ENCODE results near the gene CHST15. TPM values are rescaled to one million over a fixed set of nuclear protein-coding genes. Genes with fewer than 3 reads are reported as not detected.

The CHST15 gene
- total RNA-seq, 2 experiments from 2014 or later: 0.05 to 0.12 TPM

DNA sequence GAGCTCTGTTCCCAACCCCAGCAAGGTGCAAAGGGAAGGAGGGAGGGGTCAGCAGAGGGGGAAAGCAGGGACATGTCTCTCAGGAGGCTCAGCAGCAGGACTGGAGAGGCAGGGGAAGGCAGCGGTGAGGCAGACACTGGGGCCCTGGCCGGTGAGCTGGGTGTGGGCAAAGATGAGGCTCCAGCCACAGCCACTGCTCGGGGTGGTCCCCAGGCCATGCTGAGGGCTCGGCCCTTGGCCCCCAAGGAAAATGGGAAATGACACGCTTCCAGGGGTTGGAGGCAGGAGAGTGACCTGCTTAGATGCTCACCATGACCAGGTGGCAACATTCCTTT lies 35.4 kb upstream of the CHST15 start:
- Mint-ChIP-seq H3K27ac (no peak overlapping the region), H3K4me3 (no peak overlapping the region), H3K27me3 (no peaks in the 10 kb centered on the region), H3K4me1 (ENCODE audit: low read depth) (no peaks in the 10 kb centered on the region), H3K9me3 (no peaks in the 10 kb centered on the region), H3K36me3 (no peaks in the 10 kb centered on the region)
- CTCF ChIA-PET: interaction anchor here (0.7 kb wide), 1 partner anchor 134 kb away, joined by 3 read pairs; no protein-coding TSS in a partner anchor
- intact Hi-C loops (cut with micrococcal nuclease): no loop called here
- POLR2A ChIA-PET: no interaction called here
- DNase-seq: no peak

DNA sequence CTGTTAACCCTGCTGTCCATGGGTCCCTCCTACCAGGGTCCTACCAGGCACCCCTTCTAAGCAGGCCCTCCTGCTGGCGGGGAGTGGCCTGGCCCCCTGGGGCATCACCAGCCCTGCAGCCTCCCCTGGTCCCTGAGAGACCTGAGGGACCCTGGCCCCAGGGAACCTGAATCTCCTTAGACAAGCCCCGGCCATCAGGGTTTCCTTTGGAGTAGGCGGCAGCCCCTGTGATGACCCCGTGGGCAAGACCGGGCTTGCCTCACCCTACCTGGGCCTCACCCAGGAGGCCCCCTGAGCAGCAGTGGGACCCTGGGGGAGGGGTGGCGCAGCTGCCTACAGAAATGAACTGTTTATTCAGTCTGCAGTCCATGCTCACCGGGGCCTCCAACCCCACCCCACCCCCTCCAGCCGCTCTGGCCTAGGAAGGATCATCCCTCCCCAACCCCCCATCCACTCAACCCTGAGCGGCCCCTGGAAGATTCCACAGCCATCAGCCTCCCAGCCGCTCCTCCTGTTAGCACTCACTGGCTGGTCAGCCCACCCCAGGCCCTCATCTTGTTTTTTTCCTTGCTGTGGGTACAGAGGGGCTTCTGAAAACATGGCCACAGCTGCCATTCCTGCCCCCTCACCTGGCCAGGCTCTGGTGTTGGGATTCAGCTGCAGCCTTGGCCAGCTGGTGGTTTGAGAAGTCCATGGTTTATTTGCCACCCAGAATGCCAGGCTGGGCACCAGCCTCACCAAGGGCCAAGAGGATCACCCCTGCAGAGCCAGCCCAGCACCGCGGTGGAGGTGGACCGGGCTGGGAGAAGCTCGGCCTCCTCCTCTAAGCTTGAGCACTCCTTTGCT lies 34.8 kb upstream of the CHST15 start:
- Mint-ChIP-seq H3K9me3 (no peaks in the 10 kb centered on the region), H3K27me3 (no peaks in the 10 kb centered on the region), H3K4me1 (ENCODE audit: low read depth) (no peaks in the 10 kb centered on the region), H3K27ac (no peak overlapping the region), H3K4me3 (no peak overlapping the region), H3K36me3 (no peaks in the 10 kb centered on the region)
- CTCF ChIA-PET: interaction anchor here (0.7 kb wide), 1 partner anchor 133 kb away, joined by 3 read pairs; no protein-coding TSS in a partner anchor
- POLR2A ChIA-PET: no interaction called here
- DNase-seq: no peak
- intact Hi-C loops (cut with micrococcal nuclease): no loop called here

DNA sequence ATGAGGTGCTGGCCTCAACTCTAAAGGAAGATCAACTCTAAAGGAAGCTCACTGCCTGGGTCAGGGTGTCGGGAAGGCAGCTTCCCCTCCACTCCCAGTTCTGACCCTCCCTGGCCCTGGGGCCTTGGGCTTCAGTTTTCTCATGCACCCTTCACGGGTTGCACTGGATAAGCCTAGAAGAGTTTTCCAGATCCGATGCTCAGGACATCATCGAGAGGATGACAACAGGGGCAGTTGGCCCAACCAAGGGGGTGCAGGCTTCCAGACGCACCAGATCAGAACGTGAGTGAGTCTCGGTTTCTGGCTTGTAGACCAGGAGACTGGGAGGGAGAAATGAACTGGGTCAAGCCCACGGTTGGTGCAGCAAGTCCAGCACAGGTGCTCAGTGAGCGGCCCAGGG lies 34.2 kb upstream of the CHST15 start:
- H3K27me3 Mint-ChIP-seq: no peaks in the 10 kb centered on the region
- H3K4me3 Mint-ChIP-seq: no peak overlapping the region
- H3K9me3 Mint-ChIP-seq: no peaks in the 10 kb centered on the region
- POLR2A ChIA-PET: no interaction called here
- H3K27ac Mint-ChIP-seq: no peak overlapping the region
- no peaks in the 10 kb centered on the region for H3K4me1 Mint-ChIP-seq (ENCODE audit: low read depth)
- intact Hi-C loops (cut with micrococcal nuclease): no loop called here
- DNase-seq: no peak
- H3K36me3 Mint-ChIP-seq: no peaks in the 10 kb centered on the region
- CTCF ChIA-PET: no interaction called here

DNA sequence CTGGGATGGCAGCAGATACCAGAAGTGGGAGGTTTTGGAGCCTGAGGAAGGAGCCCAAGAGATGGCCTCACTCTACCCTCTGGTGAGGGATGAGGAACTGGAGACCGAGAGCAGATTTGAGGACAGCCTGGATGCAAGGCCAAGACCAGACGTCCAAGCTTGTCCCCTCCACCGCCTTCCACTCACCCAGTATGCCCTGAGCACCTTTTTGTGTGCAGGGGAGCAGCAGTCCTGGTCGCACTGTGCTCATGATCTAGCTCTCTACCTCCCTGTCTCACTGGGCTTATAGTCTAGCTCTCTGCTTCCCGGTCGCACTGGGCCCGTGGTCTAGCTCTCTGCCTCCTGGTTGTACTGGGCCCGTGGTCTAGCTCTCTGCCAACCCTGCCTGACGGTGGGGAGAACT lies 33.6 kb upstream of the CHST15 start:
- no peaks in the 10 kb centered on the region for H3K9me3 Mint-ChIP-seq
- CTCF ChIA-PET: interaction anchor here (1.4 kb wide), 1 partner anchor 132 kb away, joined by 5 read pairs; no protein-coding TSS in a partner anchor
- no peaks in the 10 kb centered on the region for H3K27me3 Mint-ChIP-seq
- no peaks in the 10 kb centered on the region for H3K4me1 Mint-ChIP-seq (ENCODE audit: low read depth)
- H3K27ac Mint-ChIP-seq: no peak overlapping the region
- no peak overlapping the region for H3K4me3 Mint-ChIP-seq
- no peaks in the 10 kb centered on the region for H3K36me3 Mint-ChIP-seq
- POLR2A ChIA-PET: no interaction called here
- DNase-seq: no peak
- intact Hi-C loops (cut with micrococcal nuclease): no loop called here

DNA sequence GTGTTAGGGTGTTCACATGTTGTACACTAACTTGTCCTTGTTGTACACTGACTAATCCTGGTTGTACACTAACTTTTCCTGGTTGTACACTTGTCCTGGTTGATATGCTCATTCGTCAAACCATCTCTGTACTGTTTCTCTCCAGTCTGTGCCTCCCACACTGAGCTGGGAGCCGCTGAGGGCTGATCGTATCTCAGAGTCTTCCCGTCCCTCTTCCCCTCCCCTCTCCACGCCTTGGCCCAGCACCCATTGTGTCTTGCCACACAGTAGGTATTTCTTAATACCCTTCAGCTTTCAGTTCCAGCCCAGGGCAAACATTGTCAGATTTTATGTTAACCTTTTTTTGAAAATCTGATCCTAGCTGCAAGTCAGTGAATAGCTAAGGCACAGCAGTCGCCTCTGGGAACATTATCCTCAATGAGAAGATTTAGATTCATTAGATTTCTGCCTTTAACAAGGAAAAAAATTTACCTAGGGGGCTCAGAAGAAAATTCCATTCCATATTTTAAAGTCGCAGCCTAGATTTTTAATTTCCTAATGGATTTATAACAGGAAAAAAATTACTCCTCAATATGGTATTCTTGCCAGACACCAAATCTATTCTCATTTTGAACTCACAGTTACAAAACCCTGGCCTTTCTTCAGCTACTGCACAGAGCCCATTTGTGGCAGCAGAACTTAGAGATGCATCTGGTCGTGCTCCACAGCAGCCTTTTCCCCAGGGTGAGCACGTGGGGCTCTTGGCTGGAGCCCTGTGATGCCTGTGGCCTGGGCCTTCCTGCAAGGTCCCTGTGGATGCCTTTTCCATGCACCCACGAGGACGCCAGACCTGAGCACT lies 33.0 kb upstream of the CHST15 start:
- no peaks in the 10 kb centered on the region for H3K36me3 Mint-ChIP-seq
- no peak for DNase-seq
- no peaks in the 10 kb centered on the region for H3K4me1 Mint-ChIP-seq (ENCODE audit: low read depth)
- ChIA-PET CTCF (interaction anchor here (1.4 kb wide), 1 partner anchor 132 kb away, joined by 5 read pairs; no protein-coding TSS in a partner anchor), POLR2A (no interaction called here)
- intact Hi-C loops (cut with micrococcal nuclease): no loop called here
- no peaks in the 10 kb centered on the region for H3K27me3 Mint-ChIP-seq
- H3K9me3 Mint-ChIP-seq: no peaks in the 10 kb centered on the region
- H3K4me3 Mint-ChIP-seq: no peak overlapping the region
- no peak overlapping the region for H3K27ac Mint-ChIP-seq

DNA sequence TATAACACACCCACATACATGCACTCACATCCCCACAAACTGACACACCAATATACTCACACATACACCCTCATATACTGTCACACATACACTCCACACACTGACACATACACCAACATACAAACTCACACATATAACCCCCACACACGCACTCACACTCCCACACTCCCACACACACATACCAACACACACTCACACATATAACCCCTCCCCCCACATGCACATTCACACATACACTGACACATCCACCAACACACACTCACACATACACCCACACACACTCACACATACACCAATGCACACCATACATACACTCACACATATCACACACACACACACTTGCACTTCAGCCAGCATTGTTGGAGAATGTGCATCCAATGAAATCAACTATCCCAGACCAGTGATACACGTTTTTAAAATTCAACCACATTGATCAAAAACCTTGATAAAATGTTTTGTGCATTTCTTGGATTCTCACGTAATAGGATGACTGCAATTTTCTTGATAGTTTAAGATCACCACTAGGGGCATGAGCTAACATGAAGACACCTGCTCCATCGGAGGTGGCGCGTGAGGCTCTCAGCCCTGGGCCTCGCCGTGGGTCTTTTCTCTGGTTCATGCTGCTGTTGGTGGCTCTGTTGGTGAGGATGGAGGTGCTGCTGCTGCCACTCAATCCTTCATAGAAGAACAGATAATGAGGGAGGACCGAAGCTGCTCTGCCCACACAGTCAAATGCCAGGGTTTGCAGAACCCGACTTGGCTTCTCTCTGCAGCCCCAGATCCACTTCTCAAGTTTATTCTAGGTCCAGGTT lies 32.1 kb upstream of the CHST15 start:
- no peaks in the 10 kb centered on the region for H3K36me3 Mint-ChIP-seq
- H3K27me3 Mint-ChIP-seq: no peaks in the 10 kb centered on the region
- DNase-seq: no peak
- no peaks in the 10 kb centered on the region for H3K9me3 Mint-ChIP-seq
- H3K27ac Mint-ChIP-seq: no peak overlapping the region
- no peak overlapping the region for H3K4me3 Mint-ChIP-seq
- ChIA-PET POLR2A (no interaction called here), CTCF (interaction anchor here (1.4 kb wide), 1 partner anchor 131 kb away, joined by 5 read pairs; no protein-coding TSS in a partner anchor)
- no peaks in the 10 kb centered on the region for H3K4me1 Mint-ChIP-seq (ENCODE audit: low read depth)
- intact Hi-C loops (cut with micrococcal nuclease): no loop called here

DNA sequence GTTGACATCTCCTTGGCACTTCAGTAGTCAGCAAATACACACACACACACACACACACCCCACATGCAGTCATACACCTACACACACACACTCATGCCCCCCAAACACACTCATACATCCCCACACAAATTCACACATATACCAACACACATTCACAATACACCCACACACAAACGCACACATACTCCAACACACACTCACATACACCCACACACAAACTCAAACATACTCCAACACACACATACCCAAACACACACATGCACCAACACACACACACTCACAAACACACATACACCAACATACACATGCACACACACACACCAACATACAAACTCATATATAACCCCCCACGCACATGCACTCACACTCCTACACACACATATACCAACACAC lies 31.4 kb upstream of the CHST15 start:
- Mint-ChIP-seq H3K36me3 (no peaks in the 10 kb centered on the region), H3K9me3 (no peaks in the 10 kb centered on the region), H3K4me3 (no peak overlapping the region), H3K4me1 (ENCODE audit: low read depth) (no peaks in the 10 kb centered on the region), H3K27me3 (no peaks in the 10 kb centered on the region), H3K27ac (no peak overlapping the region)
- no peak for DNase-seq
- ChIA-PET POLR2A (no interaction called here), CTCF (no interaction called here)
- intact Hi-C loops (cut with micrococcal nuclease): no loop called here

DNA sequence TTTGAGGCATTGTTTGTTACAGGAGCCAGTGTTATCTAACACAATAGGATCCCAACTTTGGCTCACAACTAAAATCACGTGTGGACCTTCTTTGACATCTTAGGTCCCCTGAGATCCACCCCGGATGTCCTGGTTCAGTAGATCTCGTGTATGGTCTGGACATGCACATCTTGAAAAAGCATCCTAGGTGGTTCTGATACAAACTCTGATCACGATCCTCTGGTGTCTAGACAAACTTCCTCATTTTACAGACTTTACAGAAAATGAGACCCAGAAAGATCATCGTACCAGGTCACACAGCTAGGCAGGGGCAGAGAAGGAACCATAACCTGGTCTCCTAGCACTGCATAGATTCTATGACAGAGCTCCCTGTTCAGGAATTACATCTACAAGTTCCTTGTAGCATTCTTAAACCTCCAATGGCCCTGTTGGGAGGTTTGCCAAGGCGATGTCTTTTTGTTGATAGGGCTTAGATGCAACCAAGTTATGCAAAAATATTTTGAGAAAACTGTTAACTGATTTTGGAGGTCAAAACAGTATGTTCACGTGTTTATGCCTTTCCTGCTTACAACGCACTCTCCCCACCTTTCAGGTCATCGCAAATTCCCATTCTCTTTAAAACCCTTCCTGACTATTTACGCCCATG lies 30.8 kb upstream of the CHST15 start:
- ChIA-PET CTCF (no interaction called here), POLR2A (no interaction called here)
- no peaks in the 10 kb centered on the region for H3K4me1 Mint-ChIP-seq (ENCODE audit: low read depth)
- DNase-seq: no peak
- no peak overlapping the region for H3K4me3 Mint-ChIP-seq
- intact Hi-C loops (cut with micrococcal nuclease): no loop called here
- H3K27me3 Mint-ChIP-seq: no peaks in the 10 kb centered on the region
- H3K36me3 Mint-ChIP-seq: no peaks in the 10 kb centered on the region
- no peaks in the 10 kb centered on the region for H3K9me3 Mint-ChIP-seq
- no peak overlapping the region for H3K27ac Mint-ChIP-seq

DNA sequence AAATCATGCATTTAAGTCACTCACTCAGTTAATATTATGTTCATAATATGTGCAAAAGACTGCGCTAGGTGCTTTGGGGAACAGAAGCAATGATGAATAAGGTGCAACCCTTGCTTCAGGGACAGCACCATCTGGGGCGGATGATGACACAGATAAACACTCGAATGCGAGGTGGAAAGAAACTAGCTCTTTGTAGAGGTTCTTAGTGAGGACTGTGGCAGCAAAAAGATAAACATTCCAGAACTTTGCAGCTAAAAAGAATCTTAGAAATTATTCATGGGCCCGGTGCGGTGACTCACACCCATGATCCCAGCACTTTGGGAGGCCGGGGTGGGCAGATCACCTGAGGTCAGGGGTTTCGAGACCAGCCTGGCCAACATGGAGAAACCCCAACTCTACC lies 29.8 kb upstream of the CHST15 start:
- ChIA-PET POLR2A (no interaction called here), CTCF (no interaction called here)
- Mint-ChIP-seq H3K36me3 (no peaks in the 10 kb centered on the region), H3K4me3 (no peak overlapping the region), H3K4me1 (ENCODE audit: low read depth) (no peaks in the 10 kb centered on the region), H3K9me3 (no peaks in the 10 kb centered on the region), H3K27ac (no peak overlapping the region), H3K27me3 (no peaks in the 10 kb centered on the region)
- no peak for DNase-seq
- intact Hi-C loops (cut with micrococcal nuclease): no loop called here

DNA sequence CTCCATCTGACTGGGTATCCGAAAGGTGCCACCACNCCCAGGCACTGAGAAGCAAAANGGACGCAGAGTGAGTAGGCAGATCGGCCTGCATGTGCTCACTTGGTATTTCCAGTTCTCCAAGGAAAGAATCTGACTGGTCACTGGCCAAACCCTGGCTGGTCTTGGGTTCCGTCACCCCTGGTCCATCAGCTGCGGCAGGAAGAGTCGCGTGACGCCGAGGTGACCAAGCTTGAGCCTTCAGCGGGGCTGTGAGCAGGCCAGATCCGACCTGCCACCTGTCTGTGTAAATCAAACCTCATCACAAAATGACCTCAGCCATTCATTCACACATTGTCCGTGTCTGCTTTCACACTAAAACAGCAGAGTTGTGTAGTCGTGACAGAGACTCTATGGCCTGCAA lies 28.8 kb upstream of the CHST15 start:
- Mint-ChIP-seq H3K27ac (no peak overlapping the region), H3K4me1 (ENCODE audit: low read depth) (no peaks in the 10 kb centered on the region), H3K36me3 (no peaks in the 10 kb centered on the region), H3K9me3 (no peaks in the 10 kb centered on the region), H3K27me3 (no peaks in the 10 kb centered on the region), H3K4me3 (no peak overlapping the region)
- CTCF ChIA-PET: no interaction called here
- intact Hi-C loops (cut with micrococcal nuclease): no loop called here
- no peak for DNase-seq
- POLR2A ChIA-PET: no interaction called here

DNA sequence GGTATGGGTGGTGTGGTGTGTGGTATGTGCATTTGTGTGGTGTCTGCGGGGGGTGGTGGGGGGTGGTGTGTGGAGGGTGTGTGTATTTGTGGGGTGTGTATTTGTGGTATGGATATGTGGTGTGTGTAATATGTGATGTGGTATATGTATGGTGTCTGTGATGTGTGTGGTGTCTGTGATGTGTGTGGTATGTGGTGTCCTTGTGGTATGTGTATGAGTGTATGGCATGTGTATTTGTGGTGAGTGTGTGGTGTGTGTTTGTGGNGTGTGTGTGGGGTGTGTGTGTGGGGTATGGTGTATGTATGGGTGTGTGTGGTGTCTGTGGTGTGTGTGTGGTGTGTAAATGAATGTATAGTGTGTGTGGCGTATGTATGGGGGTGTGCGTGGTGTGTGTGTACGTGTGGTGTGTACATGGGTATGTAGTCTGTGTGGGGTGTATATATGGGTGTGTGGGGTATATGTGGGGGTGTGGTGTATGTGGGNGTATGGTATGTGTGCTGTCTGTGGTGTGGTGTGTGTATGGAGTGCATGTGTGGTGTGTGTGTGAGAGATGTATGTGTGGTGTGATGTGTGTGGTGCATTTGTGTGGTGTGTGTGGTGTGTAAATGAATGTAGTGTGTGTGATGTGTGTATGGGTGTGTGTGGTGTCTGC lies 27.1 kb upstream of the CHST15 start:
- intact Hi-C loops (cut with micrococcal nuclease): no loop called here
- POLR2A ChIA-PET: no interaction called here

More for the DNA sequence above, 27.1 kb upstream of the CHST15 start:
- Mint-ChIP-seq H3K36me3 (no peaks in the 10 kb centered on the region), H3K4me3 (no peak overlapping the region), H3K4me1 (ENCODE audit: low read depth) (no peaks in the 10 kb centered on the region), H3K27me3 (no peaks in the 10 kb centered on the region), H3K27ac (no peak overlapping the region), H3K9me3 (no peaks in the 10 kb centered on the region)
- no peak for DNase-seq
- CTCF ChIA-PET: no interaction called here
